H9 (cell line): ENCODE results near the gene SLC1A7. TPM values are rescaled to one million over a fixed set of nuclear protein-coding genes. Genes with fewer than 3 reads are reported as not detected.

Source experiments
- DNase-seq: peaks from one replicate; pipeline ENCODE4 v3.0.0-alpha.2; 2017
- H2AFZ ChIP-seq: one replicate; pipeline ENCODE4 v1.6.1; 2013; ENCODE audit warnings: mild to moderate bottlenecking, low read length, control low read depth, moderate library complexity
- H2AK5ac ChIP-seq: 2 replicates; pipeline ENCODE4 v1.6.1; 2013; ENCODE audit warnings: low read length, control low read depth, mixed read lengths; ENCODE audit not compliant: insufficient read length
- H2BK120ac ChIP-seq: one replicate; pipeline ENCODE4 v1.6.1; 2013; ENCODE audit warnings: low read depth, mild to moderate bottlenecking, low read length, control low read depth, inconsistent platforms; ENCODE audit not compliant: poor library complexity, severe bottlenecking
- H2BK12ac ChIP-seq: 2 replicates; pipeline ENCODE4 v1.6.1; 2013; ENCODE audit warnings: low read length, control low read depth, mixed read lengths, low read depth; ENCODE audit not compliant: insufficient read length
- H2BK15ac ChIP-seq: 2 replicates; pipeline ENCODE4 v1.6.1; 2013; ENCODE audit warnings: low read depth, low read length, control low read depth
- H2BK20ac ChIP-seq: one replicate; pipeline ENCODE4 v1.6.1; 2013; ENCODE audit warnings: low read depth, mild to moderate bottlenecking, low read length, control low read depth, inconsistent platforms; ENCODE audit not compliant: poor library complexity, severe bottlenecking
- H2BK5ac ChIP-seq: 2 replicates; pipeline ENCODE4 v1.6.1; 2013; ENCODE audit warnings: low read length, control low read depth, mixed read lengths; ENCODE audit not compliant: insufficient read length
- H3K14ac ChIP-seq: 2 replicates; pipeline ENCODE4 v1.6.1; 2013; ENCODE audit warnings: low read length, control low read depth; ENCODE audit not compliant: insufficient read depth
- H3K18ac ChIP-seq: 2 replicates; pipeline ENCODE4 v1.6.1; 2013; ENCODE audit warnings: low read depth, mild to moderate bottlenecking, mixed read lengths, low read length, control low read depth; ENCODE audit not compliant: insufficient read length
- H3K23ac ChIP-seq: 2 replicates; pipeline ENCODE4 v1.6.1; 2013; ENCODE audit warnings: low read length, control low read depth, mixed read lengths, low read depth; ENCODE audit not compliant: insufficient read length
- H3K23me2 ChIP-seq: 2 replicates; pipeline ENCODE4 v1.6.1; 2013; ENCODE audit warnings: low read depth, mild to moderate bottlenecking, mixed read lengths, low read length, control low read depth; ENCODE audit not compliant: insufficient read length, poor library complexity, severe bottlenecking
- H3K27ac ChIP-seq: 2 replicates; pipeline ENCODE4 v1.5.1; 2013; ENCODE audit warnings: low read length, control low read depth, mixed read lengths, low read depth; ENCODE audit not compliant: insufficient read length
- H3K27me3 ChIP-seq: 2 replicates; pipeline ENCODE4 v1.6.1; 2013; ENCODE audit warnings: low read length, control low read depth, inconsistent platforms; ENCODE audit not compliant: insufficient read depth
- H3K4ac ChIP-seq: 2 replicates; pipeline ENCODE4 v1.6.1; 2013; ENCODE audit warnings: low read depth, mild to moderate bottlenecking, control low read depth, inconsistent platforms, low read length, moderate library complexity
- H3K4me1 ChIP-seq: 2 replicates; pipeline ENCODE4 v1.6.1; 2013; ENCODE audit warnings: low read length, control low read depth, inconsistent platforms; ENCODE audit not compliant: insufficient read depth
- H3K4me2 ChIP-seq: 2 replicates; pipeline ENCODE4 v1.6.1; 2013; ENCODE audit warnings: low read length, control low read depth, mixed read lengths; ENCODE audit not compliant: insufficient read length, insufficient read depth
- H3K56ac ChIP-seq: 2 replicates; pipeline ENCODE4 v1.6.1; 2013; ENCODE audit warnings: low read depth, mild to moderate bottlenecking, mixed read lengths, low read length, control low read depth; ENCODE audit not compliant: insufficient read length
- H3K79me1 ChIP-seq: 2 replicates; pipeline ENCODE4 v1.6.1; 2013; ENCODE audit warnings: low read depth, mild to moderate bottlenecking, moderate library complexity, low read length, control low read depth, inconsistent platforms; ENCODE audit not compliant: insufficient read depth, poor library complexity, severe bottlenecking
- H3K79me2 ChIP-seq: 2 replicates; pipeline ENCODE4 v1.6.1; 2013; ENCODE audit warnings: low read length, control low read depth, inconsistent platforms; ENCODE audit not compliant: insufficient read depth
- H3K9ac ChIP-seq: 2 replicates; pipeline ENCODE4 v1.6.1; 2013; ENCODE audit warnings: low read length, control low read depth, mixed read lengths; ENCODE audit not compliant: insufficient read length; ENCODE audit errors: extremely low read depth
- H3K9me3 ChIP-seq: one replicate; pipeline ENCODE4 v1.6.1; 2013; ENCODE audit warnings: low read depth, low read length, inconsistent platforms; ENCODE audit not compliant: control insufficient read depth
- H3T11ph ChIP-seq: one replicate; pipeline ENCODE4 v1.6.1; 2013; ENCODE audit warnings: mild to moderate bottlenecking, low read length, control low read depth, inconsistent platforms
- H4K20me1 ChIP-seq: one replicate; pipeline ENCODE4 v1.6.1; 2013; ENCODE audit not compliant: control insufficient read depth, insufficient read length, insufficient read depth
- H4K5ac ChIP-seq: 2 replicates; pipeline ENCODE4 v1.6.1; 2013; ENCODE audit warnings: low read depth, mild to moderate bottlenecking, mixed read lengths, low read length, control low read depth; ENCODE audit not compliant: insufficient read length
- H4K8ac ChIP-seq: replicated peaks from 2 replicates; pipeline ENCODE4 v1.6.1; 2013; ENCODE audit warnings: low read length, control low read depth, mixed read lengths, low read depth; ENCODE audit not compliant: insufficient read length
- H4K91ac ChIP-seq: 2 replicates; pipeline ENCODE4 v1.6.1; 2013; ENCODE audit warnings: low read depth, mild to moderate bottlenecking, moderate library complexity, mixed read lengths, low read length, control low read depth; ENCODE audit not compliant: insufficient read length
- H3K27ac Mint-ChIP-seq, 3 experiments: 2 replicates in 2 of 3; 3 replicates in 1 of 3; pipeline ENCODE4 v1.8.0; 2020 to 2021; ENCODE audit warnings: mixed read lengths in 3 of 3, mild to moderate bottlenecking in 1 of 3, moderate library complexity in 1 of 3
- H3K27me3 Mint-ChIP-seq: 2 replicates; pipeline ENCODE4 v1.8.0; 2021; ENCODE audit warnings: low read depth, mild to moderate bottlenecking, moderate library complexity, mixed read lengths
- H3K36me3 Mint-ChIP-seq, 3 experiments: 2 replicates in 2 of 3; 3 replicates in 1 of 3; pipeline ENCODE4 v1.8.0; 2020 to 2021; ENCODE audit warnings: low read depth in 3 of 3, mixed read lengths in 3 of 3; ENCODE audit not compliant: insufficient read depth in 1 of 3
- H3K4me1 Mint-ChIP-seq, 2 experiments: 2 replicates each; pipeline ENCODE4 v1.8.0; 2020; ENCODE audit warnings: mixed read lengths in 2 of 2
- H3K4me3 Mint-ChIP-seq, 2 experiments: 2 replicates in 1 of 2; 3 replicates in 1 of 2; pipeline ENCODE4 v1.8.0; 2020 to 2021; ENCODE audit warnings: mild to moderate bottlenecking in 2 of 2, mixed read lengths in 2 of 2, moderate library complexity in 1 of 2
- H3K9me3 Mint-ChIP-seq, 2 experiments: 2 replicates in 1 of 2; 3 replicates in 1 of 2; pipeline ENCODE4 v1.8.0; 2020; ENCODE audit warnings: mild to moderate bottlenecking in 2 of 2, mixed read lengths in 2 of 2, moderate library complexity in 1 of 2
- WGBS: extraction: QIAGEN DNeasy Blood & Tissue Kit; methylation state at CpG from one replicate; pipeline ENCODE4 v1.1.7; 2013; ENCODE audit warnings: missing lambda C conversion rate, low lambda C conversion rate, mixed read lengths; ENCODE audit not compliant: insufficient read length; ENCODE audit errors: extremely low coverage; 5-methylcytosine and 5-hydroxymethylcytosine counted together
- total RNA-seq: library from RNA; stranded (reverse); gene quantifications from 2 replicates; pipeline ENCODE4 v1.2.1, GENCODE V29; 2021
- TF ChIP-seq, protein P1 (sequence below): fragments of 200-600 bp; sonication (generic); conservative IDR thresholded peaks from 3 replicates; pipeline ENCODE4 v1.8.0; 2021; ENCODE audit warnings: antibody characterized with exemption, mild to moderate bottlenecking

SLC1A7 gene
- total RNA-seq, 1 experiment from 2014 or later: not detected

DNA sequence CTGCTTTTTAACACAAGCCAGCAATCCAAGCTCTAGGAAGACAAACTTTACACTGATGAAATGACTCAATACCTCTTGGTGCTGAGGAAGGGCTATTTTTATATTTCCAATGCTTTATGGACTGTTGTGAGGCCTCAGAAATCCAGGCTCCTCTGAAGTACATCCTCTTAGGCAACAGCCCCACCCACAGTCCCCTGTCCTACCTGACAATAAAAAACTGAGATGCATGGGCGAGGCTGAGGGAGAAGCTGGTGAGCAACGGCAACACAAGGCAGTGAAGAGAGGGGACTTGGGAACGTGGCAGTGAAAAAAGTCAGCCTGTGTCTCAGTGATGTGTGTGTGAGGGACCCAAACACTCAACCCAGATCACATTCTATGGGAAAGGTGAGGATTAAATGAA is 44.1 kb upstream of the SLC1A7 start:
- Histone ChIP-seq H3T11ph (no peak overlapping the region), H3K14ac (no peak overlapping the region), H2AFZ (no peak overlapping the region), H3K27me3 (no peaks in the 10 kb centered on the region), H3K4me2 (no peak overlapping the region), H2BK5ac (no peak overlapping the region), H3K79me1 (no peaks in the 10 kb centered on the region), H3K23ac (no peak overlapping the region), H2BK15ac (no peak overlapping the region), H3K56ac (no peak overlapping the region), H3K4ac (no peak overlapping the region), H4K5ac (no peak overlapping the region), H2BK120ac (no peak overlapping the region), H2BK12ac (no peak overlapping the region), H3K23me2 (no peaks in the 10 kb centered on the region), H4K8ac (no peak overlapping the region), H3K9ac (no peak overlapping the region), H3K4me1 (no peaks in the 10 kb centered on the region), H2AK5ac (no peak overlapping the region), H3K9me3 (no peaks in the 10 kb centered on the region), H3K27ac (no peak overlapping the region), H3K79me2 (no peaks in the 10 kb centered on the region), H4K91ac (no peak overlapping the region), H2BK20ac (no peak overlapping the region), H3K18ac (no peak overlapping the region), H4K20me1 (no peaks in the 10 kb centered on the region)
- no peaks in the 10 kb centered on the region for H3K36me3 Mint-ChIP-seq
- TF ChIP-seq, protein P1, sequence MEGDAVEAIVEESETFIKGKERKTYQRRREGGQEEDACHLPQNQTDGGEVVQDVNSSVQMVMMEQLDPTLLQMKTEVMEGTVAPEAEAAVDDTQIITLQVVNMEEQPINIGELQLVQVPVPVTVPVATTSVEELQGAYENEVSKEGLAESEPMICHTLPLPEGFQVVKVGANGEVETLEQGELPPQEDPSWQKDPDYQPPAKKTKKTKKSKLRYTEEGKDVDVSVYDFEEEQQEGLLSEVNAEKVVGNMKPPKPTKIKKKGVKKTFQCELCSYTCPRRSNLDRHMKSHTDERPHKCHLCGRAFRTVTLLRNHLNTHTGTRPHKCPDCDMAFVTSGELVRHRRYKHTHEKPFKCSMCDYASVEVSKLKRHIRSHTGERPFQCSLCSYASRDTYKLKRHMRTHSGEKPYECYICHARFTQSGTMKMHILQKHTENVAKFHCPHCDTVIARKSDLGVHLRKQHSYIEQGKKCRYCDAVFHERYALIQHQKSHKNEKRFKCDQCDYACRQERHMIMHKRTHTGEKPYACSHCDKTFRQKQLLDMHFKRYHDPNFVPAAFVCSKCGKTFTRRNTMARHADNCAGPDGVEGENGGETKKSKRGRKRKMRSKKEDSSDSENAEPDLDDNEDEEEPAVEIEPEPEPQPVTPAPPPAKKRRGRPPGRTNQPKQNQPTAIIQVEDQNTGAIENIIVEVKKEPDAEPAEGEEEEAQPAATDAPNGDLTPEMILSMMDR: no peak
- no peak overlapping the region for H3K4me3 Mint-ChIP-seq
- H3K27ac Mint-ChIP-seq: no peak overlapping the region
- H3K4me1 Mint-ChIP-seq: peaks cover 9 to 14% of the 10 kb centered on the region in 2 experiments
- H3K9me3 Mint-ChIP-seq: no peaks in the 10 kb centered on the region; a peak in 1 of 5 replicates
- no CpG with 5 or more reads among the region's 3 CpGs for WGBS
- DNase-seq: no peak
- H3K27me3 Mint-ChIP-seq: peaks cover 2% of the 10 kb centered on the region
